K562 (cell line): ENCODE data around the gene TFAP2E. TPM values are rescaled to one million over a fixed set of nuclear protein-coding genes. Genes with fewer than 3 reads are reported as not detected.

Source experiments
- ATAC-seq: fragments of 200-7000 bp; cut with Tn5 transposase; 3 replicates; pipeline ENCODE4 v1.9.1; 2020; ENCODE audit warnings: moderate library complexity
- BruUV-seq: library from RNA; stranded (reverse); fragments of 400-500 nt; replicated peaks from 2 replicates; lab custom pipeline; 2021; lab: Mats Ljungman, UMichigan
- CTCF ChIA-PET: fragments of 300-600 bp; formaldehyde crosslinking; extraction: SDS; loops from one replicate; lab custom pipeline; 2021; ENCODE audit warnings: low intra/inter-chr PET ratio; lab: Yijun Ruan, JAX
- POLR2A ChIA-PET: fragments of 300-600, 350-650 bp; sonication (Branson Sonifier 250); formaldehyde crosslinking; extraction: SDS; loops from one replicate; lab custom pipeline; 2021; ENCODE audit warnings: antibody characterized with exemption, inconsistent platforms; lab: Yijun Ruan, JAX
- DNase-seq, 4 experiments: peaks; one replicate each; pipeline versions ENCODE4 v3.0.0 to v3.0.0-alpha.2; 2011 to 2018; ENCODE audit warnings: low spot score in 3 of 4, mixed read lengths in 3 of 4; ENCODE audit errors: extremely low read depth in 1 of 4
- FAIRE-seq: peaks from 2 replicates; lab custom pipeline; 2011; peaks lifted over from hg19 to GRCh38; lab: Jason Lieb, UNC
- H2AFZ ChIP-seq: 2 replicates; pipeline ENCODE4 v1.6.0; 2011; ENCODE audit warnings: low read depth, low read length, control low read depth, inconsistent platforms
- H3K27ac ChIP-seq: fragments of 200-600 bp; 3 replicates; pipeline ENCODE4 v1.8.0; 2011; ENCODE audit warnings: low read depth, mild to moderate bottlenecking, control low read depth, inconsistent platforms, low read length, moderate library complexity, mixed read lengths; ENCODE audit errors: extremely low read depth
- H3K27me3 ChIP-seq, 2 experiments: fragments of 300-600 bp in 1 of 2; 2 replicates in 1 of 2; 3 replicates in 1 of 2; pipeline versions ENCODE4 v1.6.0 to v1.8.0; 2011; ENCODE audit warnings: inconsistent platforms in 2 of 2, low read length in 2 of 2, mild to moderate bottlenecking in 1 of 2, mixed read lengths in 1 of 2, moderate library complexity in 1 of 2; ENCODE audit not compliant: control insufficient read depth in 2 of 2, insufficient read depth in 2 of 2
- H3K36me3 ChIP-seq: fragments of 300-600 bp; 3 replicates; pipeline ENCODE4 v1.8.0; 2011; ENCODE audit warnings: mild to moderate bottlenecking, low read length, inconsistent platforms; ENCODE audit not compliant: control insufficient read depth, insufficient read depth
- H3K4me1 ChIP-seq, 2 experiments: fragments of 200-600 bp in 1 of 2; replicated peaks in 1 of 2; 2 replicates in 1 of 2; 3 replicates in 1 of 2; pipeline versions ENCODE4 v1.5.1 to v1.8.0; 2011; ENCODE audit warnings: inconsistent platforms in 2 of 2, low read length in 2 of 2, mild to moderate bottlenecking in 1 of 2, mixed read lengths in 1 of 2, moderate library complexity in 1 of 2; ENCODE audit not compliant: control insufficient read depth in 2 of 2, insufficient read depth in 2 of 2
- H3K4me2 ChIP-seq: 2 replicates; pipeline ENCODE4 v1.6.1; 2011; ENCODE audit warnings: low read length, control low read depth, inconsistent platforms, mixed read lengths; ENCODE audit not compliant: insufficient read depth
- H3K4me3 ChIP-seq: fragments of 200-600 bp; sonication (generic), shearing (Covaris generic); 2 replicates; pipeline ENCODE4 v1.5.1; 2016; ENCODE audit warnings: control low read depth, inconsistent platforms
- H3K79me2 ChIP-seq: fragments of 200-600 bp; 3 replicates; pipeline ENCODE4 v1.8.0; 2011; ENCODE audit warnings: low read length, inconsistent platforms; ENCODE audit not compliant: control insufficient read depth, insufficient read depth
- H3K9ac ChIP-seq, 2 experiments: 2 replicates each; pipeline versions ENCODE4 v1.6.0 to v1.6.1; 2011; ENCODE audit warnings: low read depth in 2 of 2, low read length in 2 of 2, control low read depth in 1 of 2, inconsistent platforms in 1 of 2, mild to moderate bottlenecking in 1 of 2, mixed read lengths in 1 of 2; ENCODE audit not compliant: insufficient read depth in 1 of 2
- H3K9me1 ChIP-seq: one replicate; pipeline ENCODE4 v1.6.0; 2011; ENCODE audit warnings: inconsistent platforms, mild to moderate bottlenecking, low read length, moderate library complexity; ENCODE audit not compliant: control insufficient read depth, insufficient read depth
- H3K9me3 ChIP-seq: replicated peaks from 2 replicates; pipeline ENCODE4 v1.5.1; 2011; ENCODE audit warnings: low read depth, low read length, inconsistent platforms; ENCODE audit not compliant: control insufficient read depth, insufficient read depth
- H4K20me1 ChIP-seq: replicated peaks from 2 replicates; pipeline ENCODE4 v1.6.1; 2011; ENCODE audit warnings: low read length, inconsistent platforms, mixed read lengths; ENCODE audit not compliant: control insufficient read depth, insufficient read depth
- SP2 ChIP-seq: IDR thresholded peaks from 2 replicates; pipeline ENCODE4 v1.6.1; 2011; ENCODE audit warnings: mild to moderate bottlenecking, low read depth, low read length, moderate library complexity; ENCODE audit not compliant: poor library complexity, severe bottlenecking; ENCODE audit errors: extremely low read depth
- STAT5B ChIP-seq: fragments of 250-450 bp; sonication (Bioruptor Pico); IDR thresholded peaks from 2 replicates; pipeline ENCODE4 v1.8.0; 2021; ENCODE audit warnings: mild to moderate bottlenecking, inconsistent platforms
- ZNF274 ChIP-seq: IDR thresholded peaks from 2 replicates; pipeline ENCODE4 v1.6.1; 2011; ENCODE audit warnings: low read depth, mild to moderate bottlenecking, low read length, moderate library complexity, borderline replicate concordance
- WGBS: fragments of 100-300 bp; shearing (Covaris generic); methylation state at CpG from one replicate; pipeline ENCODE4 v1.1.6; 2016; ENCODE audit warnings: low coverage, mixed read lengths; ENCODE audit not compliant: insufficient coverage; ENCODE audit errors: missing lambda C conversion rate; 5-methylcytosine and 5-hydroxymethylcytosine counted together
- in situ Hi-C: fragments of 300-500 bp; cut with MboI; formaldehyde crosslinking; loops from 4 replicates; pipeline ENCODE4 v1.15.0; 2018; ENCODE audit warnings: inconsistent platforms, mixed read lengths
- intact Hi-C: fragments of 100-400 bp; cut with micrococcal nuclease; formaldehyde crosslinking; loops from 2 replicates; pipeline ENCODE4 v1.14.2; 2022
- polyA plus RNA-seq, 8 experiments: library from polyadenylated mRNA; depleted of rRNA in 4 of 8; stranded (reverse) in 5 of 8; unstranded in 3 of 8; fragments of >200 nt; fragmentation: Nextera tagmentation in 2 of 8; fragmentation: Illumina TruSeq in 1 of 8; extraction: Ambion mirVana in 2 of 8; extraction: Trizol in 1 of 8; gene quantifications; 2 replicates each; pipeline versions ENCODE4 v1.2.1 to v1.2.3, GENCODE V29; 2011 to 2014; ENCODE audit warnings: inconsistent platforms in 1 of 8, missing spikeins in 1 of 8
- total RNA-seq, 7 experiments: library from RNA; depleted of rRNA in 6 of 7; stranded (reverse); fragments of >200 nt in 6 of 7; fragmentation: Illumina TruSeq in 2 of 7; extraction: Trizol in 2 of 7; gene quantifications; 2 replicates each; pipeline versions ENCODE4 v1.2.1 to v1.2.3, GENCODE V29; 2011 to 2021; ENCODE audit warnings: low replicate concordance in 1 of 7

Gene TFAP2E
- total and polyA plus RNA-seq, 9 of the 15 experiments (the other 6 are each of a cell fraction or from before 2014, with no cell fraction given): 0.03 to 0.11 (median 0.07) TPM; not detected in 4

- no peak for TF ChIP-seq SP2
These were observed at the start of gene TFAP2E (continued) for GRCh38 chr1:35573198-35574124.

GRCh38 chr1:35524106-35524505 is 49.0 kb upstream of the TFAP2E start:
- CTCF ChIA-PET: no interaction called here

More at GRCh38 chr1:35524106-35524505, 49.0 kb upstream of the TFAP2E start:
- BruUV-seq: no TSS peak
- FAIRE-seq (no peak), ATAC-seq (no peak), DNase-seq (no peak)
- Histone ChIP-seq H3K4me2 (no peak overlapping the region), H3K4me1 (peaks cover 0 to 4% of the 10 kb centered on the region in 2 experiments; a peak in 2 of 5 replicates), H3K9ac (no peak overlapping the region), H2AFZ (no peak overlapping the region), H3K4me3 (no peak overlapping the region), H3K9me1 (no peaks in the 10 kb centered on the region), H3K9me3 (no peaks in the 10 kb centered on the region; the same call in 1 of the 2 replicates), H3K27ac (no peak overlapping the region), H4K20me1 (no peaks in the 10 kb centered on the region), H3K36me3 (no peaks in the 10 kb centered on the region; the same call in 2 of the 3 replicates), H3K27me3 (no peaks in the 10 kb centered on the region), H3K79me2 (no peaks in the 10 kb centered on the region)
- in situ Hi-C loops: no loop called here
- TF ChIP-seq STAT5B (no peak), ZNF274 (0 out of 2 replicates have a peak, but pooled peaks have one; percentile 31)
- WGBS: 70% methylated on average over 2 of the region's 2 CpGs
- intact Hi-C loops: no loop called here
- POLR2A ChIA-PET: no interaction called here
